NCI-H1930 (cell line): Measurements from ENCODE around the gene IQCN.

Experiments used
- DNase-seq, 2 experiments: peaks; one replicate each; lab custom pipeline; 2025; lab: John Stamatoyannopoulos, UW

IQCN gene

GRCh38 chr19:18274219-18274780 lies at the start of gene IQCN:
Gene IQCN (minus strand): TSS chr19:18274452. CDS start chr19:18269478, 4,974 bp downstream.
- no peak for DNase-seq

- DNase-seq, result peak; percentile 85 to 97
Observed at GRCh38 chr19:18322759-18323460, 48.7 kb upstream of the IQCN start, which contains the start of gene LSM4. Gene LSM4 (minus strand): TSS chr19:18323076. CDS start chr19:18323020, 56 bp downstream.

GRCh38 chr19:18322318-18322758 lies 48.1 kb upstream of the IQCN start:
- no peak for DNase-seq

- no peak for DNase-seq
Observed at GRCh38 chr19:18321734-18322102, 47.5 kb upstream of the IQCN start.

- DNase-seq, result no peak
Observed at GRCh38 chr19:18320865-18321733, 46.8 kb upstream of the IQCN start.

GRCh38 chr19:18319591-18320135 lies 45.4 kb upstream of the IQCN start:
- DNase-seq, result no peak

GRCh38 chr19:18317961-18318800 lies 43.9 kb upstream of the IQCN start:
- DNase-seq, result no peak

GRCh38 chr19:18313398-18313797 lies 39.1 kb upstream of the IQCN start:
- DNase-seq, result no peak

GRCh38 chr19:18312092-18312534 lies 37.9 kb upstream of the IQCN start:
- DNase-seq, result no peak

- no peak for DNase-seq
Observed at GRCh38 chr19:18311502-18312091, 37.3 kb upstream of the IQCN start.

GRCh38 chr19:18310966-18311365 lies 36.7 kb upstream of the IQCN start:
- DNase-seq, result no peak

GRCh38 chr19:18310118-18310909 lies 36.1 kb upstream of the IQCN start:
- no peak for DNase-seq

GRCh38 chr19:18309525-18310064 lies 35.3 kb upstream of the IQCN start:
- DNase-seq, result no peak

- no peak for DNase-seq
Observed at GRCh38 chr19:18308948-18309325, 34.7 kb upstream of the IQCN start.

- no peak for DNase-seq
Observed at GRCh38 chr19:18308051-18308947, 34.0 kb upstream of the IQCN start.

- DNase-seq, result no peak
Observed at GRCh38 chr19:18307271-18307681, 33.0 kb upstream of the IQCN start.

- no peak for DNase-seq
Observed at GRCh38 chr19:18306888-18307260, 32.6 kb upstream of the IQCN start.

GRCh38 chr19:18306209-18306887 lies 32.1 kb upstream of the IQCN start:
- no peak for DNase-seq
